8988T (cell line): Measurements from ENCODE around the gene AFAP1L2.

ENCODE experiments used
- DNase-seq: peaks from one replicate; pipeline ENCODE4 v3.0.0; 2011

The AFAP1L2 gene

DNA sequence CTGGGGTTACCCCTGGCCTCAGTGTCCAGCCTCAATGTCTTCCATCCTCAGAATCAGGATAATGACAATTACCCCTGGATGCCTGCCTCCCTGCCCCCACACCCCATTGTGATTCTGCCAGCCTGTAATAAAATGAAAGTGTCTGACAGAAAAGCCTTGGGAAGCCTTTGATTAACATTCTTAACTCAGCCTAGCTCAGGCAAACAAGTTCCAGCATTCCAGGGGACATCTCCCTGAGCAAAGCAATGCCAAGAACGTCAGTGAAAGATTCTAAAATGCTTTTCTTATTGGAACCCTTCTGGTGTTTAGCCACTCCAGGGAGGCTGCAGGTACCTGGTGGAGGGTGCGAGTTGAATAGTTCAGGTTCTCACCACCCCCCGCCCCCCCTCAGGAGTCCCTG lies 18.7 kb downstream of the AFAP1L2 start:
- no peak for DNase-seq

DNA sequence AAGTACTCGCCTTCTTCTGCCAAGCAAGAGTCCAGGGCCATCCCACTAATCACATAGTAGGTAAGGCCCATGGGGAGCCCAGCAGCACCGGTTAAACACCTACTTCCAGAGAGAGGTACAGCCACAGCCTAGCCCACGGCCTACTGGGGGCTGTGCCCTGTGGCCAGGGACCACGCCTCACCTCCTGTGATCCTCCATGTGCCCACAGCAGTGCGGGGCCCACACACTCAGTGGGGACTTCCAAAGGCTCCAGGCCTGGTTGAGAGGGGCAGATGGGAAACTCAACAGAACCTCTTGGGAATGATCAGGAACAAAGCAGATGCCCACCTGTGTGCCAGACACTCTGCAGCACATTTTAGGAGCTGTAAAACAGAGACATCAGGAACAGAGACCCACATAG lies 19.7 kb downstream of the AFAP1L2 start:
- DNase-seq: no peak

GRCh38 chr10:114384181-114384580 lies 20.1 kb downstream of the AFAP1L2 start:
- no peak for DNase-seq

DNA sequence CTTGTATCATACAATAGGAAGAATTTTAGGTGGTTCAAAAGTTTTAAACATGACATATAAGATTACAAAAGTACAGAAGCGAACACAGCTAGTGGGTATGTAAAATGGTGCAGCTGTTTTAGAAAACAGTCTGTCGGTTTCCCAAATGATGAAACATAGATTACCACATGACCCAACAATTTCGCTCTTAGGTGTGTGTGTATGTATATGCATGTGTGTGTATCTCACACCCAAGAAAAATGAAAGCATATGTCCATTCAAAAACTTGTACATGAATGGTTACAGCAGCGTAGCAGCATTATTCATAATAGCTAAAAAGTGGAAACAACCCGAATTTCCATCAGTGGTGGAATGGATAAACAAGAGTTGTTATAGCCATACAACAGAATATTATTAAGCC lies 23.5 kb downstream of the AFAP1L2 start:
- no peak for DNase-seq

DNA sequence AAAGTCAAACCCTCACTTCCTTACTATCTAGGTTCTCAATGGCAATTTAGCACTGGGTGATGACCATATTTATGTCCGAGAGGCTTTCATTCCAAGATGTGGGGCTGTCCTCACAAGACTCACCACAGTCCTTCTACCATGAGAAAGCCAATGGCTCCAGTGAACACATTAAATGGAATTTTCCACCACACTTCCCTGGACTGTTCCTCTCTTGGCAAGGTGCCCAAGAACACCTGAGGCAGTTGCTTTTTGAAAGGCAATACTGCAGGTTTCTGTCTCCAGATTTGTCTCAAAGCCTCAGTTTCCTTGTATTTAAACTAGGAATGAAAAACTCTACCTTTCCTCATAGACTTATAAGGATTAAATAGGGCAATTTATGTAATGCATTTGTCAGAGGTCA lies 24.2 kb downstream of the AFAP1L2 start:
- DNase-seq: no peak

DNA sequence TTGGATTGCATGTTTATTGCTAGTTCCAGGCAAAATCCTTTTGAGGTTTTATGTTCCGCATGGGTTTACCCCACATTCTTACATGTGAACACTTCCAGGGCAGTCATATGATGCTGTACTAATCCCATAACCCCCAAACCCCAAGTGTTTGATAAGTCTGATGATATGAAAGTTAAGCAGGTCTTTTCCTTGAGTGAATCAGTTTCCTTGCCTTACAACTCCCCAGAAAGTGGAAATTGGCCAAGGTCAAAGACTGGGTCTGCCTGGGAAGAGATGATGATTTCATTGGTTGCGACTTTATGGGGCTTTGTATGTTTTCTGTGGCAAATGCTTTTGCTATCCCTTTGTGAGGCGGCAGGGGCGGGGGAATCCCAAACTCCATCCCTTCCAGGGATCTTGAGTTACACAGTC lies 24.7 kb downstream of the AFAP1L2 start:
- DNase-seq: no peak

DNA sequence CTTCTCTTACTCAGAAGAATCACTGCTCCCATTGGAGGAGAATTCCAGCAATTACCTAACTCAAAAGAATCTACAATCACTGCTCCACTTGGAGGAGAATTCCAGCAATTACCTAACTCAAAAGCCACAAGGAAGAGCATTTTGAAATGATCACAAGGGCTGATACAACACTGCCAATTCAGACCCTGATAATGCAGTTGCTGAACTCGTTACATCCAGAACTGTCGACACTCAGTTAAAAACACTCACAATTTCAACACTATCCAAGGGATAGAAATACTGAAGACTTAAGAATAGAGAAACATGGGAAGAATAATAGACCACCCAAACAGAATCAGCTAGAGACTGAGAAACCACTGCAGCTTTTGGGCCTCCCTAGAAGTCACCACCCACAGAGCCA lies 27.8 kb downstream of the AFAP1L2 start:
- DNase-seq: no peak

- DNase-seq: no peak
Measured at GRCh38 chr10:114375047-114375446, 29.3 kb downstream of the AFAP1L2 start.

DNA sequence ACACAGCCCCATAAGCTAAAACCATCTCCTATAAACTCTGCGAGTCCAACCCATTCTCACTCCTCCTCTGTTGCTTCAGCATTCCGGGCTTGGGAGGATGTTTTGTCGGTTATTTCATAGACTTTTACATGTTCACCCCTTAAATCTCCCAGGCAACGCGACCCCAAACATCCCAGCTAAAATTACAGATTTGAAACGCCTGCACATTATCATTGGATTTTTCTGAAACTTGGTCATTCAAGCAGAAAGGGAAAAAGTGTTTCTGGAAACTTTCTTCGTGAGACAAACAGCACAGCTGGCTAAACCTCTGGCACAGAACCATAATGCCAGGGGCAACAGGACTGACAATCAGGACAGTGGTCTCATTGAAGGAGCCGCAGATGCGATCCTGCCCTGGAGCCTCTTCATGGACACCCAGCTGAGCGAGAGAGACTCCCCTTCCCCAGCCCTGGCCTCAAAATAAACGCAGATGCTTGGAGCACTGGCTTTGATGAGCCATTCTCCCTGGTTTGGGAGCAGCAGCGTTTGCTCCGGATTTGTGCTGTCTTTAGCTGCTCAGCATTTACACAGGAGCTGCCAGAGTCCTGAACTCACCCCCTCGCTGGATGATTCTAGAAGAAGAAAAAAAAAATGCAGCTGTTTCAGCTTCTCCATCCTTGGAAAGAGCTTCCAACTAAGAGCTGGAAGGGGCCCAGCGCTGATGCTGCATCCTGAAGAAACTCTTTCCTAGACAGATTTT lies 30.1 kb downstream of the AFAP1L2 start:
- no peak for DNase-seq

- DNase-seq: no peak
Measured at GRCh38 chr10:114373631-114374030, 30.7 kb downstream of the AFAP1L2 start.

DNA sequence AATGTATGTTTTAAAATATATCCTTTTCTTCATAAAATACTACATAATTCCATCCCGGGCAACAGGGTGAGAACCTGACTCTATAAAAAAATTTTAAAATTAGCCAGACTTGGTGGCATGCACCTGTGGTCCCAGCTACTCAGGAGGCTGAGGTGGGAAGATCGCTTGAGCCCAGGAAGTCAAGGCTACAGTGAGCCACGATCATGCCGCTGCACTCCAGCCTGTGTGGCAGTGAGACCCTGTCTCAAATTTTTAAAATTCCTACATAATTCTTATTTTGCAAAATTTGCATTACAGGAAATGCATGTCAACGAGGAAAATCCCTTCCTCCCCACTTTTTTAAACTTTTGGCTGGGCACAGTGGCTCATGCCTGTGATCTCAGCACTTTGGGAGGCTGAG lies 31.3 kb downstream of the AFAP1L2 start:
- DNase-seq: no peak

DNA sequence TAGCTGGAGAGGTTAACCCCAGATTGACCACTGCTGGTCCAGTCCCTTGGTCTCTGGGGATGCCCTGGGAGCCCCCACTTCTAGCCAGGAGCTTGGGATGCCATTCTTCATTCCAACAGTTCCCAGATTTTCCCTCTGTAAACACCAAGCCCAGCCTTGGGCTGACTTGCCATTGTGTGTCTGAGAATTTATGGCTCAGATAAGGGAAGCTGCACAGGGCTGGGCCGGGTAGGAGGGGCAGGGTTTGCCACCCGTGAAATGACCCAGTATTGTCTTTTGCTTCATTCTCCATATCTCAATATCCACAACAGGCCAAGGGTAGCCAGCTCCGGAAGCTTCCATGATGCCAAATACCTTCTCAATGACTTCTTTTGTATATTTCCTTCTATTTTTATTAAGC lies 32.1 kb downstream of the AFAP1L2 start:
- DNase-seq: no peak

GRCh38 chr10:114370966-114371365 lies 33.3 kb downstream of the AFAP1L2 start:
- DNase-seq: no peak

- no peak for DNase-seq
Measured at GRCh38 chr10:114370199-114370598, 34.1 kb downstream of the AFAP1L2 start.

GRCh38 chr10:114368057-114368391 lies 36.3 kb downstream of the AFAP1L2 start:
- no peak for DNase-seq

- no peak for DNase-seq
Measured at GRCh38 chr10:114367351-114368056, 36.8 kb downstream of the AFAP1L2 start.

DNA sequence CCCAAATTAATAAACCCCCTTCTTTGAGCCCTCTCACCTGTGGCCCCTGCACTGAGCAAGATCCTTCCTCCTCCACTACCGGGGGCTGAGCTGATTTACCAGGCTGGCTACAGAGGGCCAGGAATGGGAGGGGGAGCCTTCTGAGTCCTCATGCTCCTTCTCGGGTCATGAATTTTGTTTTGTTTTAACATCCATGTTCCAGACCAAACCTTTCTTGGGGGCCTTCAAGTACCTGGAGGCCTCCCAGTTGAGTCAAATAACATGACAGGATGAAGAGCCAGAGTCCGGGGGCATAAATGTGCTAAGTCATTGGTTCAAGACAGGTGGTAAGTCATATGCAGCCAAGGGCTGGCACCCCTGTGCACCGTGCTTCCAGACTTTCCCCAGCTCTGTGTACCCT lies 39.6 kb downstream of the AFAP1L2 start:
- no peak for DNase-seq

GRCh38 chr10:114363745-114364454 lies 40.4 kb downstream of the AFAP1L2 start:
- no peak for DNase-seq

DNA sequence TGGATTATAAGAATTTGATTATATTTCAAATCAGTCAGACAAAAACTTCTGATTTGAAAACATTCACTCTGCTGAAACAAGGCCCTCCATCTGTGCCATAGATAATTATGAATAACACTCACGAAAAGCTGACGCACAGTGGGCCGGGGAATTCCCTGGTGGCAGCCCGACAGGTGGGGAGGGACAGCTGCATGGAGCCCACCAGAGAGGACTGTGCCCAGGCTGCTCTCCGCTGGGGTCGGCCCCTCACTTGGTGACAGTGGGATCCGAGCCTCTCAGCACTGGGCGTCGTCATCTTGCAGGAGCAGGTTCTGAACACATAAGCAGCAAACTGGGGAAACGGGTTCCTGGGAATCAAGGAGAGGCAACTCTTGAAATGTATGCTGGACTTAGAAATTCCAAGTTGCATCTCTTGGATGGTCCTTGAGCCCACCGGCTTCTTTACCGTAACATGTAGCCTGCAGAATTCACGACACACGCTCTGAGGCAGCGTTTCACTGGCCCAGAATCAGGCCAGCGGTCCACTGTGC lies 41.4 kb downstream of the AFAP1L2 start:
- no peak for DNase-seq

DNA sequence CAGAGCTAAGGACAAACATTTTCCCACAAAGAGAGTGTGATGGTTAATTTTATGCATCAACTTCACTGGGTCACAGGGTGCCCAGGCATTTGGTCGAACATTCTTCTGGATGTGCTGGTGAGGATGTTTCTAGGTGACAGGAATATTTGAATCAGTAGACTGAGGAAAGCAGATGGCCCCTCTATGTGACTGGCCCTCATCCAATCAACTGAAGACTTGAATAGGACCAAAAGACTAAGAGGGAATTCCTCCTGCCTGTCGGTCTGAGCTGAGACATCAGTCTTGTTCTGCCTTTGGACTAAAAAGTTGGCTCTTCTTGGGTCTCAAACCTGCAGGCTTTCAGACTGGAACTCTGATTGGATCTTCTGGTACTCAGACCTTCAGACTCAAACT lies 44.4 kb downstream of the AFAP1L2 start:
- DNase-seq: no peak

GRCh38 chr10:114359041-114359952 lies 45.0 kb downstream of the AFAP1L2 start:
- no peak for DNase-seq

DNA sequence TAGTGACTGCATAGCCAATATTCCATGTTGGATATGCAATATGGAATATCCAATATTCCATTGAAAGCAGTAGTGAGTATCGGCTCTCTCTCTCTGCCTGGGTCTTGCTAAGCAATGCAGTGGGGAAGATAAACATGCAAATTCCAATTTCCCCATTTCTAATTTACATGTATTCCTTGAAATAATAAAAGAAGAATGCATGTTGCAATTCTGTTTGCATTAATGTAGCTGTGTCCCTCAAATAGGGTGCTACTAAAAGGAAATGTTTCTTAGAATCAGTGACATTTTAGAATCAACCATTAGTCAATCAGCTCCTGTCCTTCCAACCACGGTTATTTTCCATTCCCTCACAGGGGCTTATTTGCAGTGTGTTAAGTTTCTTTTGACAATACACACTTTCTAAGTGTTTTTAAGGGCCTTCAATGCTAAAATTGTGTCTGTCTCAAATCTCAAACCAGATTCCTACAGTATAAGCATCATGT lies 46.7 kb downstream of the AFAP1L2 start:
- no peak for DNase-seq
